SK-N-SH (cell line): Measurements from ENCODE around the gene NPFFR2.

Experiments used
- CTCF ChIP-seq: fragments of 200-600 bp; sonication (generic); IDR thresholded peaks from 2 replicates; pipeline ENCODE4 v1.6.1; 2017; ENCODE audit warnings: antibody characterized with exemption, mild to moderate bottlenecking, moderate library complexity
- FOSL2 ChIP-seq: IDR thresholded peaks from 2 replicates; pipeline ENCODE4 v1.4.0; 2012; ENCODE audit warnings: low read depth, mild to moderate bottlenecking, moderate library complexity, borderline replicate concordance
- GABPA ChIP-seq: IDR thresholded peaks from 2 replicates; pipeline ENCODE4 v1.4.0; 2012; ENCODE audit warnings: low read depth, mild to moderate bottlenecking
- NRF1 ChIP-seq: IDR thresholded peaks from 2 replicates; pipeline ENCODE4 v1.6.1; 2012; ENCODE audit warnings: low read depth, mild to moderate bottlenecking, low read length
- RXRA ChIP-seq: IDR thresholded peaks from 2 replicates; pipeline ENCODE4 v1.4.0; 2012; ENCODE audit warnings: low read depth, mild to moderate bottlenecking, borderline replicate concordance
- SIN3A ChIP-seq: IDR thresholded peaks from 2 replicates; pipeline ENCODE4 v1.6.1; 2012; ENCODE audit warnings: low read depth, mild to moderate bottlenecking, low read length, moderate library complexity, borderline replicate concordance
- TAF1 ChIP-seq: IDR thresholded peaks from 2 replicates; pipeline ENCODE4 v1.6.1; 2012; ENCODE audit warnings: low read depth, mild to moderate bottlenecking, low read length, moderate library complexity, borderline replicate concordance
- TCF12 ChIP-seq: IDR thresholded peaks from 2 replicates; pipeline ENCODE4 v1.4.0; 2012
- TEAD4 ChIP-seq: IDR thresholded peaks from 2 replicates; pipeline ENCODE4 v1.4.0; 2012; ENCODE audit warnings: mild to moderate bottlenecking, borderline replicate concordance; ENCODE audit not compliant: insufficient read depth
- USF2 ChIP-seq: fragments of 150-350 bp; IDR thresholded peaks from 2 replicates; pipeline ENCODE4 v1.6.1; 2017; ENCODE audit warnings: antibody characterized with exemption, low read length, low read depth, borderline replicate concordance

- TF ChIP-seq CTCF (no peak), USF2 (no peak), TAF1 (no peak), TCF12 (no peak), TEAD4 (no peak), RXRA (no peak), GABPA (no peak), NRF1 (no peak), FOSL2 (no peak), SIN3A (no peak)
These were observed 140.0 kb downstream of the NPFFR2 start for GRCh38 chr4:72171761-72172160.
